HFFc6 (cell line): ENCODE results near the gene TNS4. TPM values are rescaled to one million over a fixed set of nuclear protein-coding genes. Genes with fewer than 3 reads are reported as not detected.
A peak's percentile ranks its signal among the peaks of the same experiment; 100 is the strongest.

Source experiments
- DNase-seq: peaks from one replicate; pipeline ENCODE4 v3.0.0-alpha.2; 2018
- H3K27ac Mint-ChIP-seq: 2 replicates; pipeline ENCODE4 v1.8.0; 2020; ENCODE audit warnings: mild to moderate bottlenecking, mixed read lengths
- H3K27me3 Mint-ChIP-seq: 2 replicates; pipeline ENCODE4 v1.8.0; 2021; ENCODE audit warnings: mild to moderate bottlenecking, moderate library complexity, mixed read lengths; ENCODE audit not compliant: insufficient read depth
- H3K36me3 Mint-ChIP-seq: 2 replicates; pipeline ENCODE4 v1.8.0; 2021; ENCODE audit warnings: low read depth, mixed read lengths
- H3K4me1 Mint-ChIP-seq: 2 replicates; pipeline ENCODE4 v1.8.0; 2020; ENCODE audit warnings: low read depth, mixed read lengths
- H3K4me3 Mint-ChIP-seq: 2 replicates; pipeline ENCODE4 v1.8.0; 2020; ENCODE audit warnings: mild to moderate bottlenecking, moderate library complexity, mixed read lengths
- H3K9me3 Mint-ChIP-seq: 2 replicates; pipeline ENCODE4 v1.8.0; 2020; ENCODE audit warnings: mild to moderate bottlenecking, mixed read lengths
- total RNA-seq, 6 experiments: library from RNA; stranded (reverse); fragmentation: NEBNext Ultra II Directional; extraction: Animal tissue kit (Norgen Biotek cat#: 25700); gene quantifications; 2 replicates in 1 of 6; 3 replicates in 5 of 6; pipeline ENCODE4 v1.2.3, GENCODE V29; 2021
- TF ChIP-seq, protein P1 (sequence below): fragments of 200-600 bp; sonication (generic); IDR thresholded peaks from 2 replicates; pipeline ENCODE4 v1.5.0; 2021; ENCODE audit warnings: antibody characterized with exemption, mild to moderate bottlenecking

The TNS4 gene
- total RNA-seq, 6 experiments from 2014 or later = 0.17 TPM; not detected in 5

DNA sequence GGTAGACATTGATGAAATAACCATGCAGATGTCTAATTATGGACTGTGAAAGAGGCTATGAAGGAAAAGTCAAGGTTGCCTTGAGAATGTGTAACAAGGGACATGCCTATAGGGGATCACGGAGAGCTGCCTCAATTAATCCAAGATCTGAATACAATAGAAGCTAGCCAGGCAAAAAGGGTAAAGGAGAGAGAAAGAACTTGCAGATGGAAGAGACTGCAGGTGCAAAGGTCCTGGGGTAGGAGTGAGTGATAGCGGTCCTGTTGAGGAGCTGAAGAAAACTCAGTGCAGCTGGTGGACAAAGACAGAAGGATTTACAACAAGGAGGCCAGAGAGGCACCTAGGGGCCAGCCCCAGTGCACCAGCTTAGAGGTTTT is 15.9 kb upstream of the TNS4 start:
- TF ChIP-seq, protein P1, sequence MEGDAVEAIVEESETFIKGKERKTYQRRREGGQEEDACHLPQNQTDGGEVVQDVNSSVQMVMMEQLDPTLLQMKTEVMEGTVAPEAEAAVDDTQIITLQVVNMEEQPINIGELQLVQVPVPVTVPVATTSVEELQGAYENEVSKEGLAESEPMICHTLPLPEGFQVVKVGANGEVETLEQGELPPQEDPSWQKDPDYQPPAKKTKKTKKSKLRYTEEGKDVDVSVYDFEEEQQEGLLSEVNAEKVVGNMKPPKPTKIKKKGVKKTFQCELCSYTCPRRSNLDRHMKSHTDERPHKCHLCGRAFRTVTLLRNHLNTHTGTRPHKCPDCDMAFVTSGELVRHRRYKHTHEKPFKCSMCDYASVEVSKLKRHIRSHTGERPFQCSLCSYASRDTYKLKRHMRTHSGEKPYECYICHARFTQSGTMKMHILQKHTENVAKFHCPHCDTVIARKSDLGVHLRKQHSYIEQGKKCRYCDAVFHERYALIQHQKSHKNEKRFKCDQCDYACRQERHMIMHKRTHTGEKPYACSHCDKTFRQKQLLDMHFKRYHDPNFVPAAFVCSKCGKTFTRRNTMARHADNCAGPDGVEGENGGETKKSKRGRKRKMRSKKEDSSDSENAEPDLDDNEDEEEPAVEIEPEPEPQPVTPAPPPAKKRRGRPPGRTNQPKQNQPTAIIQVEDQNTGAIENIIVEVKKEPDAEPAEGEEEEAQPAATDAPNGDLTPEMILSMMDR = no peak
- H3K4me3 Mint-ChIP-seq = peak overlapping the region; percentile 46; the same call in 1 of the 2 replicates
- H3K27me3 Mint-ChIP-seq = no peaks in the 10 kb centered on the region; the same call in 1 of the 2 replicates
- H3K4me1 Mint-ChIP-seq = peaks cover 66% of the 10 kb centered on the region
- no peaks in the 10 kb centered on the region for H3K36me3 Mint-ChIP-seq
- no peak for DNase-seq
- H3K27ac Mint-ChIP-seq = peak overlapping the region; percentile 74
- H3K9me3 Mint-ChIP-seq = no peaks in the 10 kb centered on the region

DNA sequence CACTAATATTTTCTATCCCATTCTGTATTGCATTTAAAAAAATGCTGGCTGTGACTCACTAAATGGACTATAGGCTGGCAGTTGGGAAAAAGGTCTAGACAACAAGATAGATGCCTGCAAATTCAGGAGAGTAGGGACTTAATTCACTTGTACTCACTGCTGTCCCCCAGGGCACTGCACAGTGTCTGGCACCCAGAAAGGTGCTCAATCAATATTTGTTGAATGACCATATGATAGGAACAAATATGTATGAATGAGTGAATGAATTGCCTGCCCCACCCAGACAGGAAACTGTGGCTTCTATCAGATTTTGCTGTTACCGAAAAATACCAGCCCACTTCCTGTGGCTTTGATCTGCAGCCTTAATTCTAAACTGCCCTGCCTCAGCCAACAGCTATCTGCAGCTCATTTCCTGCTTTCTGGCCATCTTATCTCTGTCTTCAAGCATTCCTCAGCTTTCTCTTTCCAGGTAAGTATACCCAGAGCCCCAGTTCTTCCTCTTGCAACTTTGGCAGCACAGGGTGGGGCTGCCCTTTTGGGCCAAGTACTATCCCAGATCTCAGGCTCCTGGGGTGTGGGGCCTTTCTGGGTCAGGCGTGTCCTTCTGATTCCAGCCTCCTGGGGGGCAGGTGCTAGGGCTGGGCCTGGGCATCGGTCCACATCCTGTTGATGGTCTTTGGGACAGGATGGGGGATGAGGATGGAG is 15.3 kb upstream of the TNS4 start:
- peak overlapping the region; percentile 74 for H3K27ac Mint-ChIP-seq
- H3K4me1 Mint-ChIP-seq = peaks cover 66% of the 10 kb centered on the region
- no peaks in the 10 kb centered on the region for H3K9me3 Mint-ChIP-seq
- peak overlapping the region; percentile 46 for H3K4me3 Mint-ChIP-seq
- H3K27me3 Mint-ChIP-seq = peaks cover 1% of the 10 kb centered on the region; the same call in 1 of the 2 replicates
- no peak for DNase-seq
- no peaks in the 10 kb centered on the region for H3K36me3 Mint-ChIP-seq
- TF ChIP-seq, protein P1 = no peak

DNA sequence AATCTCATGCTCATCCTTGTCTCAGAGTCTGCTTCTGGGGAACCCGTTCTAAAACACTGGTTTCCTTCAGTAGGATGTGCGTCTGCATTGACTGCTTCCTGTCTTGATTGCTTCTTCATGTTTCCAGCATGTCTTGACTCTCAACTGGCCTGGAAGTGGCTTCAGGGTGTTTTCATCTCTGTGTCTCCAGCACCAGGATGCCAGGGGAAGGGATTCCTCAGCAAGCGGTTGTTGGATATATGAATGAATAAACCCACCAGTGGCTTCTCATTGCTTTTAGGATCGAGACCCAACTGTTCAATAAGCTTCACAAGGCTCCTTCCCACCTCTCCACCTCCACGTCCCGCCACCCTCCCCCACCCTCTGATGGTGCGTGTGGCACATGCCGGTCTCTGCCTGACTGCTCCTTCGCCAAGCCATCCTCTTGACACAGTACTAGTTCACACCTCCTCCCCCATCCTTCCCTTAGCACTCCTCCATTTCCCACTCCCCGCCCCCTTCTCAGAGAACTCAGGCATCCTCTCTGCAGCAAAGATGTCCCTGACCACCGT is 14.1 kb upstream of the TNS4 start:
- Mint-ChIP-seq H3K4me1 (peaks cover 68% of the 10 kb centered on the region), H3K4me3 (no peak overlapping the region), H3K36me3 (no peaks in the 10 kb centered on the region), H3K27me3 (peaks cover 1% of the 10 kb centered on the region; the same call in 1 of the 2 replicates), H3K9me3 (no peaks in the 10 kb centered on the region), H3K27ac (no peak overlapping the region)
- DNase-seq = no peak
- TF ChIP-seq, protein P1 = no peak

DNA sequence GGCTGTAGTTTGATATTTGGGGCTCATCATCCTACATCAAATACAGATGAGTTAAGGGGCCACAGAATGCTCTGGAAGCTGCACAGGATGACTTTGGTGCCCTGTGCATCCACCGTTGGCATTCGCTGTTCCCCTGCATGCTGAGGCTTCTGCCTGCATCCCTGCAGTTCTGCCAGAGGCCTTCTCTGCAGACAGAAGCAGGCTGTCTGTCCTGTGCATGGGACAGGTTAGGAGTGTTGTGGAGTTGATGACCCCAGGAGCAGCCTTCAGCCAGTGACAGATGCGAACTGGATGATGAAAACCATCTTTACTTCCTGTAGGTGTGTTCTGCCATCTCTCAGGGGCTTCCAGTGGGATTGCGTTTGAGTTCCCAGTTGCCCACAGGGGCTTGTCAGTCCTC is 13.6 kb upstream of the TNS4 start:
- Mint-ChIP-seq H3K36me3 (no peaks in the 10 kb centered on the region), H3K27me3 (peaks cover 1% of the 10 kb centered on the region; the same call in 1 of the 2 replicates), H3K9me3 (no peaks in the 10 kb centered on the region), H3K27ac (no peak overlapping the region), H3K4me1 (peaks cover 73% of the 10 kb centered on the region), H3K4me3 (no peak overlapping the region)
- TF ChIP-seq, protein P1 = no peak
- no peak for DNase-seq

DNA sequence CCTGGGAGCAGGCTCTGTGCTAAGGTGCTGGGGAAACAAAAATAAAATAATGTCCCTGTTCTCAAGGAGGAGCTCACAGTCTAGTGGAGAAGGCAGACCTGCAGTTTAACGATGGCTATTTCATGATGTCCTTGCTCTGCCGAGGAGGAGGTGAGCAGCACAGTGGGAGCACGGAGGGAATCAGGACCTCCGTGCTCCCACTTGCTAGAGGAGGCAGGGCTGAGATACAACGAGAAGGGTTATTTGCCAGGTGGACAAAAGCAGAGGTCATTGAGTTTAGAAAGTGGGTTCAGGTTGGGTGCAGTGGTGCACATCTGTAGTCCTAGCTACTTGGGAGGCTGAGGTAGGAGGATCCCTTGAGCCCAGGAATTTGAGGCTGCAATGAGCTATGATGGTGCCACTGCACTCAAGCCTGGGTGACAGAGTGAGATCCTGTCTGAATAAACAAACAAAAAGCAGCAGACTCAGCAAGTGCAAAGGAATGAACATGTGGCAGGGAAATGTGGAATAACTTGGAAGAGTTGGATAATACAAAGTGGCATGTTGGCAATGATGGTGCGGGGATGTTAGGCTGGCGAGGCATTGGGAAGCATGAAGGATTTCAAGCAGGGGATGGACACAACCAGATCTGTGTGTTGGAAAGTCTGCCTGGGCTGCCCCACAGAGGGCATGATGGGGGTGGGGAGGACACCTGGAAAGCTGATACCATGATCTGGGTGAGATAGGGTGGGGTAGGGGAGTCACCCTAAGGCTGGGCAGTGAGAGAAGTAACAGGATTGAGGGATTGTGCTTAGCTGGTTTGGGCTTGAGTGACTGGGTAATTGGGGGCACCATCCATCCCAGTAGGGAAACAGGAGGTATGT is 12.8 kb upstream of the TNS4 start:
- Mint-ChIP-seq H3K9me3 (no peaks in the 10 kb centered on the region), H3K4me3 (no peak overlapping the region), H3K27ac (no peak overlapping the region), H3K27me3 (peaks cover 1% of the 10 kb centered on the region; the same call in 1 of the 2 replicates), H3K36me3 (no peaks in the 10 kb centered on the region), H3K4me1 (peaks cover 66% of the 10 kb centered on the region)
- no peak for DNase-seq
- TF ChIP-seq, protein P1 = no peak
